Coronary artery (tissue), 2 donors: ENCODE data around the gene DPEP1.
A peak's percentile ranks its signal among the peaks of the same experiment; 100 is the strongest.
"Not testable (repeated sequence)": the region's sequence is repeated elsewhere in the genome, so short reads cannot be mapped to it uniquely, and the experiment has no call there.

ENCODE experiments used
- DNase-seq: peaks from one replicate; pipeline ENCODE4 v3.0.0-alpha.2; 2017; ENCODE audit warnings: low spot score
- H3K27ac ChIP-seq, 2 donors: fragments of 200-600 bp; sonication (generic); one replicate each; pipeline ENCODE4 v1.5.1; 2016 to 2019
- H3K4me3 ChIP-seq: fragments of 200-600 bp; sonication (generic); 2 replicates; pipeline ENCODE4 v1.5.1; 2016; ENCODE audit warnings: mild to moderate bottlenecking, moderate library complexity
- CTCF ChIP-seq: fragments of 200-600 bp; sonication (generic); IDR thresholded peaks from one replicate; pipeline ENCODE4 v1.5.1; 2019; ENCODE audit warnings: antibody characterized with exemption

Gene DPEP1

DNA sequence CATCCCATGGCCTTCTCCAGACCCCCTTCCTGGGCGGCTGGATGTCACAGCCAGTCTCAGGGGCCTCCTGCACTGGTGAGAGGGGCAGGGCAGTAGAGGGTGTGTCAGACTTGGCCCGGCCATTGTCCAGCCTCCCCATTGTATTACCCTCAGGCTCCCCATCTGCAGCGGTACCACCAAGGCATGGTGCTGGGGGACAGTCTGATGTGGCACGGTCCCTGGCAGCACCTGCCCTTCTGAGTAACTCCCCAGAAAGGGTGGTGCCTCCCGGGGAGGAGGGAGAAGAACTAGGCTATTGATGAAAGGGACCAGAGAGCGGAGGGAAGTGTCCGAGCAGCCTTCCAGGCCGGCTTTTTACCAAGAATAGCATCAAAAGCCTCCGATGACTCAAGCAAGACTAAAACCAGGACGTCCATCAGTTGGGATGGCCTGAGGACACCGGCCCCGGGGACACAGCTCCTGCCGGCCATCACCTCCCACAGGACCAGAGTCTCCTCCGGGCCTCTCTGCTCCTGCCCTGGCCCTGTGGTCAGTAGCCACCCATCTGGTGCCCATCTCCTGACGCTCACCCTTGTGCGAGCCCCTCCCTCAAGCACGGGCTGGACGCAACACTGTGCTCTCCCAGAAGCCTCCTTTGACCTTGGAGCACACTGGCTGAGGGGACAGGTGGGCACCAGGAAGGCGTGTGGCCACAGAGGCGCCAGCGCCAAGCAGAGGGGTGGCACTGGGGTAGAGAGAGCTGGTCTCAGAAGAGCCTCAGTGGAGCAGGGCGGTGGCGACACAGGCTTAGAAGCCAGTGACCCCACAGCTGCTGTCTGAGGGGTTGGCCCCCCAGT is 43.7 kb upstream of the DPEP1 start:
- Histone ChIP-seq H3K27ac (no peak overlapping the region), H3K4me3 (no peak overlapping the region)
- no peak for DNase-seq
- TF ChIP-seq CTCF: no peak

DNA sequence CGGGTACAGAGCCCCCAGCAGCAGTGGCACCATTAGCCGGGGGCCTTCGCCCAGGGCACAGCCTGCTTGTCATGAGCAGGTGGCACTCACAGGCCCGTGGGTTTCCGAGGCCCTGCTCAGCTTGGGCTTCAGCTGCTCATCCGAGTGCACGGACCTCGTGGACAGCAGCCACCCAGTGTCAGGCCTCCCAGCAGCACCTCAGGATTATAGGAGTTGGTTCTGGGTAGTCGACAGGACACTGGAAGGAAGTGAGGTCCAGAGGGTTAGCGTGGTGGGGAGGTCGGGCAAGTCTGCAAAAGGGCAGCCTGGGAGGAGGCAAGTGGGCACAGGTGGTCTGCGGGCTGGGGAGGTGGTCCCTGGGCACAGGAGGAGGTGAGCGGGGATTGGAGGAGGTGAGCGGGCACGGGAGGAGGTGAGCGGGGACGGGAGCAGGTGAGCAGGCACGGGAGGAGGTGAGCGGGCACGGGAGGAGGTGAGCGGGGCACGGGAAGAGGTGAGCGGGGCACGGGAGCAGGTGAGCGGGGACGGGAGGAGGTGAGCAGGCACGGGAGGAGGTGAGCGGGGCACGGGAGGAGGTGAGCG is 43.0 kb upstream of the DPEP1 start:
- Histone ChIP-seq H3K27ac (no peak overlapping the region), H3K4me3 (no peak overlapping the region)
- TF ChIP-seq CTCF: no peak
- no peak for DNase-seq

DNA sequence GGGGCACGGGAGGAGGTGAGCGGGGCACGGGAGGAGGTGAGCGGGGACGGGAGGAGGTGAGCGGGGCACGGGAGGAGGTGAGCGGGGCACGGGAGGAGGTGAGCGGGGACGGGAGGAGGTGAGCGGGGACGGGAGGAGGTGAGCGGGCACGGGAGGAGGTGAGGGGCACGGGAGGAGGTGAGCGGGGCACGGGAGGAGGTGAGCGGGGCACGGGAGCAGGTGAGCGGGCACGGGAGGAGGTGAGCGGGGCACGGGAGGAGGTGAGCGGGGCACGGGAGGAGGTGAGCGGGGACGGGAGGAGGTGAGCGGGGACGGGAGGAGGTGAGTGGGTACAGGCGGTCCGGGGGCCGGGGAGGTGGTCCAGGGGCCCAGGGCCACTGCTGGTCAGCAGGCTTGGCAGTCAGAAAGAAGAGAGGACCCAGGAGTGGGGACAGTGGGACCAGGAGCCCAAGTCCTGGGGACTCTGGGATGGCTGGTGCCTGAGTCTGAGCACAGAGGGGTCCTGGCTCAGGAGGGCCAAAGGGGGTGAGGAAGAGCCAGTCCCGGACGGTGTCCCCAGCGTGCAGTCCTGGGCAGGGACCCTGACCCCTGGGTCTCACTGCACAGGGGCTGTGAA is 42.4 kb upstream of the DPEP1 start:
- H3K4me3 ChIP-seq, H3K27ac ChIP-seq: not testable (repeated sequence)
- DNase-seq: peak; percentile 69

DNA sequence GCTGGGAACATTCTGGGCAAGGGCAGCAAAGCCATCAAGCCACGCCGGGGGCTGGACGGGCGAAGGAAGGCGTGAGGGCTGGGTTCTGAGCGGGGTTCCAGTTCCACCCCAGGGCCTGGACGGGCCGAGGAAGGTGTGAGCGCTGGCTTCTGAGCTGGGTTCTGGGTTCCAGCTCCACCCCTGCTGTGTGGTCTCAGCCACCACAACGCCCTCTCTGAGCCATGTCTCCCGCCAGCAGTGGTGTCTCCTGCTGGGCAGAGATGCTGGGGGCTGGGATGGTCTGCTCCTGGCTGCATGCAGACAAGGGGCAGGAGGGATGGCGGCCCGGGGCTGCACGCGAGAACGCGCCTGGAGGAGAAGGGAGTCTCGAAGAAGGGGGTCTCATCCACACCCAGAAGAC is 41.8 kb upstream of the DPEP1 start:
- Histone ChIP-seq H3K4me3 (no peak overlapping the region), H3K27ac (no peak overlapping the region)
- DNase-seq: no peak
- TF ChIP-seq CTCF: no peak

DNA sequence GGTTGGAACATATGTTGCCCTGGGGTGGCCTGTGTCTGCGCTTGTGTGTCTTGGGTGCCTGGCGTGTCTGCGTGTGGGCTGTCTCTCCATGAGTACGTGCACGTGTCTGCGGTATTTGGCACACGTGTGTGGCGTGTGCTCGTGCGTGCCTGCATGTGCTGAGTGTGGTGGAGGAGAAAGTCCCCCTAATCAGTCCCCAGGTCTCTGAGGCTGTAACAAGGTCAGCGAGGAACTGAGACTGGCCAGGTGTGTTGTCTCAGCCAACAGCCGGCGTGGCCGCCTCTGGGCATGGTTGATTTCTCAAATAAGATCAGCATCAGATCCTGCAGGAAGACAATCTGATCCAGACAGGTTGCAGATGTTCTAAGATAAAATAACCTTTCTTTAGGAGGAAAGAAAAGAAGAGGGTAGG is 41.4 kb upstream of the DPEP1 start:
- no peak overlapping the region for H3K27ac ChIP-seq
- DNase-seq: no peak
- no peak for TF ChIP-seq CTCF
- no peak overlapping the region for H3K4me3 ChIP-seq

DNA sequence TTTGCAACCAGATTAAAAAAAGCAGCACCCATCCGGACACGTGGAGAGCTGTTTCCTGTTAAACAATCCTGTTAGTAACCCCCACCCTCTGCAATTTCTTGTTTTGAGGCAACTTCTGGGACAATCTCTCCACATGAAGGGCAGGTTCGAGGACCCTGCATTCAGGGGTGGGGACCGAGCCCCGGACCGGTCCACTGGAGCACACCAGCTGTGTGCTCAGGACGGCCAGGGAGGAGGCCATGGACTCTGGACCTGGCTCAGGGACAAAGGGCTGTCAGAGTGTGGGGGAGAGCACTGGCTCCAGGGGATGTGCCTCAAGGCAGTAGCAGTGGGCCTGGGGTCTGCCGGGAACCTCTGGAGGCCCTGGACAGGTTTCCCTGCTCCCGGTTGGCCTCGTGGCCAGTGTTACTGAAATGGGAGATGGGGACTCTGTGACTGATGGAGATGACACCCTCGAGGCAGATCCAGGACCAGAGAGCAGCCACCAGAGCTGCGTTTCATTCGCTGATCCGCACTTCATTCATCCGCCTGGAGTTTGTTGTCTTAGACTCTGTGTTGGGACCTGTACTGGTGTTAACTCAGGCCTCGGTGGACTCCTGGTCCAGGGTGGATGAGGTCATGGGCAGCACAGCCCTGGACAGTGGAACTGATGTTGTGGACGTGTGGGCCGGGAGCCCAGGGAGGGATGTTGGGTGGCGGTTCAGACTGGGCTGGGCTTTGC is 40.8 kb upstream of the DPEP1 start:
- TF ChIP-seq CTCF: no peak
- Histone ChIP-seq H3K4me3 (no peak overlapping the region), H3K27ac (no peak overlapping the region)
- no peak for DNase-seq
